HCT116 (cell line): ENCODE results near the gene SNX19. TPM values are rescaled to one million over a fixed set of nuclear protein-coding genes. Genes with fewer than 3 reads are reported as not detected.

Experiments used
- ATAC-seq: fragments of 200-7000 bp; cut with Tn5 transposase; 2 replicates; pipeline ENCODE4 v1.9.1; 2020; ENCODE audit warnings: mild to moderate bottlenecking, moderate library complexity
- BruUV-seq: library from RNA; stranded (reverse); fragments of 400-500 nt; replicated peaks from 2 replicates; lab custom pipeline; 2021; lab: Mats Ljungman, UMichigan
- CTCF ChIA-PET: fragments of 300-600 bp; sonication (Branson Sonifier 250); formaldehyde crosslinking; loops from one replicate; lab custom pipeline; 2021; ENCODE audit warnings: antibody characterized with exemption; lab: Charles Lee
- POLR2A ChIA-PET: fragments of 300-600, 350-600 bp; sonication (Branson Sonifier 250); formaldehyde crosslinking; loops from one replicate; lab custom pipeline; 2021; ENCODE audit warnings: antibody characterized with exemption; lab: Charles Lee
- RAD21 ChIA-PET, 2 experiments: fragments of 300-600 bp; sonication (Branson Sonifier 250); formaldehyde crosslinking; loops; one replicate each; lab custom pipeline; 2023; ENCODE audit warnings: low total read pairs in 2 of 2; ENCODE audit not compliant: uncharacterized antibody in 2 of 2, unreplicated experiment in 2 of 2, low non-redundant PET in 1 of 2; lab: Charles Lee
- DNase-seq: peaks from one replicate; pipeline ENCODE4 v3.0.0-alpha.2; 2010; ENCODE audit warnings: low read depth, low spot score
- H2AFZ ChIP-seq: fragments of 200-600 bp; shearing (Covaris generic), sonication (generic); 2 replicates; pipeline ENCODE4 v1.6.1; 2017; ENCODE audit warnings: low read depth, mixed run types, mixed read lengths, antibody characterized with exemption, low read length; ENCODE audit not compliant: poor library complexity, severe bottlenecking
- H3K27ac ChIP-seq: 2 replicates; pipeline ENCODE4 v1.5.1; 2012; ENCODE audit warnings: low read depth, low read length
- H3K27me3 ChIP-seq: fragments of 200-600 bp; sonication (generic); 2 replicates; pipeline ENCODE4 v1.6.1; 2016; ENCODE audit warnings: mixed run types, low read length, mixed read lengths; ENCODE audit not compliant: insufficient read depth
- H3K36me3 ChIP-seq, 2 experiments: fragments of 200-500 bp in 1 of 2; fragments of 200-600 bp in 1 of 2; sonication (Bioruptor generic) in 1 of 2; sonication (generic) in 1 of 2; 2 replicates each; pipeline versions ENCODE4 v1.5.1 to v1.6.1; 2014 to 2016; ENCODE audit warnings: low read length in 2 of 2, inconsistent platforms in 1 of 2, mixed read lengths in 1 of 2, mixed run types in 1 of 2; ENCODE audit not compliant: insufficient read depth in 2 of 2, control insufficient read depth in 1 of 2
- H3K4me1 ChIP-seq, 2 experiments: fragments of 200-600 bp in 1 of 2; sonication (generic) in 1 of 2; 2 replicates each; pipeline versions ENCODE4 v1.5.1 to v1.6.1; 2012 to 2017; ENCODE audit warnings: low read length in 2 of 2, inconsistent platforms in 1 of 2, mild to moderate bottlenecking in 1 of 2, mixed read lengths in 1 of 2, mixed run types in 1 of 2, moderate library complexity in 1 of 2; ENCODE audit not compliant: insufficient read depth in 2 of 2, control insufficient read depth in 1 of 2
- H3K4me2 ChIP-seq: fragments of 200-600 bp; sonication (generic); 2 replicates; pipeline ENCODE4 v1.6.1; 2017; ENCODE audit warnings: mixed run types, low read length, mixed read lengths
- H3K4me3 ChIP-seq, 2 experiments: fragments of 200-600 bp in 1 of 2; sonication (generic) in 1 of 2; replicated peaks in 1 of 2; 2 replicates each; pipeline ENCODE4 v1.5.1; 2011 to 2016; ENCODE audit warnings: low read length in 2 of 2, control low read depth in 1 of 2, low read depth in 1 of 2, mild to moderate bottlenecking in 1 of 2, mixed read lengths in 1 of 2, mixed run types in 1 of 2
- H3K79me2 ChIP-seq: fragments of 200-600 bp; sonication (generic); 2 replicates; pipeline ENCODE4 v1.6.1; 2017; ENCODE audit warnings: mild to moderate bottlenecking, mixed run types, low read length, moderate library complexity, mixed read lengths; ENCODE audit not compliant: insufficient read depth
- H3K9ac ChIP-seq: fragments of 200-600 bp; sonication (generic); 2 replicates; pipeline ENCODE4 v1.6.1; 2016; ENCODE audit warnings: low read length, mixed read lengths
- H3K9me2 ChIP-seq: fragments of 200-600 bp; sonication (generic), shearing (Covaris generic); 2 replicates; pipeline ENCODE4 v1.6.1; 2017; ENCODE audit warnings: mixed run types, mild to moderate bottlenecking, moderate library complexity; ENCODE audit not compliant: insufficient read depth
- H3K9me3 ChIP-seq, 2 experiments: fragments of 200-500 bp in 1 of 2; fragments of 200-600 bp in 1 of 2; sonication (Bioruptor generic) in 1 of 2; sonication (generic) in 1 of 2; 2 replicates each; pipeline ENCODE4 v1.6.1; 2014 to 2017; ENCODE audit warnings: low read length in 2 of 2, mixed read lengths in 2 of 2, inconsistent platforms in 1 of 2, low read depth in 1 of 2, mild to moderate bottlenecking in 1 of 2, mixed run types in 1 of 2, moderate library complexity in 1 of 2; ENCODE audit not compliant: control insufficient read depth in 1 of 2, insufficient read depth in 1 of 2
- H4K20me1 ChIP-seq: fragments of 200-600 bp; sonication (generic), shearing (Covaris generic); 2 replicates; pipeline ENCODE4 v1.6.1; 2017; ENCODE audit warnings: mixed run types, mild to moderate bottlenecking, moderate library complexity; ENCODE audit not compliant: insufficient read depth
- CBX3 ChIP-seq: IDR thresholded peaks from 2 replicates; pipeline ENCODE4 v1.6.1; 2012; ENCODE audit warnings: low read depth
- CEBPB ChIP-seq: IDR thresholded peaks from 2 replicates; pipeline ENCODE4 v1.6.1; 2012; ENCODE audit warnings: low read depth
- CTCF ChIP-seq, 3 experiments: fragments of 200-600 bp in 1 of 3; sonication (generic) in 1 of 3; IDR thresholded peaks in 2 of 3; conservative IDR thresholded peaks in 1 of 3; 2 replicates each; pipeline ENCODE4 v1.5.1; 2012 to 2017; ENCODE audit warnings: low read depth in 2 of 3, low read length in 2 of 3, antibody characterized with exemption in 1 of 3, borderline replicate concordance in 1 of 3, control low read depth in 1 of 3, mild to moderate bottlenecking in 1 of 3, mixed read lengths in 1 of 3, mixed run types in 1 of 3, moderate library complexity in 1 of 3; ENCODE audit not compliant: insufficient read depth in 1 of 3
- EGR1 ChIP-seq: IDR thresholded peaks from 2 replicates; pipeline ENCODE4 v1.6.1; 2012; ENCODE audit warnings: low read depth
- ELF1 ChIP-seq: IDR thresholded peaks from 2 replicates; pipeline ENCODE4 v1.6.1; 2012; ENCODE audit warnings: low read depth, borderline replicate concordance
- EZH2phosphoT487 ChIP-seq: fragments of 200-600 bp; IDR thresholded peaks from 2 replicates; pipeline ENCODE4 v1.6.1; 2018; ENCODE audit warnings: antibody characterized with exemption, borderline replicate concordance
- JUND ChIP-seq: IDR thresholded peaks from 2 replicates; pipeline ENCODE4 v1.6.1; 2012
- POLR2A ChIP-seq: IDR thresholded peaks from 2 replicates; pipeline ENCODE4 v1.7.0; 2011; ENCODE audit warnings: borderline replicate concordance; ENCODE audit not compliant: insufficient read depth, insufficient read length; ENCODE audit errors: extremely low read depth
- POLR2AphosphoS5 ChIP-seq: IDR thresholded peaks from 2 replicates; pipeline ENCODE4 v1.6.1; 2011; ENCODE audit warnings: mild to moderate bottlenecking, low read depth, low read length, moderate library complexity
- RAD21 ChIP-seq: IDR thresholded peaks from 2 replicates; pipeline ENCODE4 v1.6.1; 2012; ENCODE audit warnings: low read depth, mild to moderate bottlenecking
- ZBTB33 ChIP-seq: IDR thresholded peaks from 2 replicates; pipeline ENCODE4 v1.6.1; 2011; ENCODE audit warnings: mild to moderate bottlenecking, low read length, moderate library complexity; ENCODE audit not compliant: insufficient replicate concordance; ENCODE audit errors: extremely low read depth
- intact Hi-C: fragments of 100-400 bp; cut with micrococcal nuclease; formaldehyde crosslinking; loops from 2 replicates; pipeline ENCODE4 v1.10.0; 2022
- total RNA-seq: library from RNA; stranded (reverse); gene quantifications from one replicate; pipeline ENCODE4 v1.2.1, GENCODE V29; 2021; ENCODE audit not compliant: unreplicated experiment

Gene SNX19
- total RNA-seq, 1 experiment from 2014 or later, result 25.2 TPM

GRCh38 chr11:130831976-130832375, 84.3 kb downstream of the SNX19 start (continued):
- no peak for TF ChIP-seq ZBTB33
- no peak for TF ChIP-seq POLR2AphosphoS5
- no peak for TF ChIP-seq ELF1
- no peak for TF ChIP-seq CEBPB
- no peak for TF ChIP-seq JUND
- TF ChIP-seq RAD21, result no peak
- no peak for TF ChIP-seq CBX3
- TF ChIP-seq POLR2A, result no peak
- TF ChIP-seq, all 23 proteins: peak for 0

- H3K4me2 ChIP-seq, result no peak overlapping the region
- H4K20me1 ChIP-seq, result no peaks in the 10 kb centered on the region
- H2AFZ ChIP-seq, result no peak overlapping the region
- no TSS peak for BruUV-seq
- H3K9ac ChIP-seq, result no peak overlapping the region
- peaks cover 5% of the 10 kb centered on the region for H3K27me3 ChIP-seq
- H3K36me3 ChIP-seq, result no peaks in the 10 kb centered on the region
- TF ChIP-seq EGR1 (no peak), ELF1 (no peak), EZH2phosphoT487 (no peak), CBX3 (no peak), CTCF (IDR thresholded peaks at IDR 0.05 in 2 of 3, conservative IDR thresholded peaks at IDR 0.05 in 1 of 3; ENCODE audit: borderline replicate concordance in 1 of 3, insufficient read depth in 1 of 3, low read depth in 2 of 3, low read length in 2 of 3) (no peak), POLR2AphosphoS5 (no peak), POLR2A (no peak)
- H3K27ac ChIP-seq, result no peak overlapping the region
- H3K4me3 ChIP-seq, result no peak overlapping the region
- DNase-seq (no peak), ATAC-seq (no peak)
- no peaks in the 10 kb centered on the region for H3K4me1 ChIP-seq
- ChIA-PET POLR2A (no interaction called here), RAD21 (interaction anchor here in 1 of 2 experiments (1.3 kb wide), 1 partner anchor 401 kb away, joined by 3 read pairs; no protein-coding TSS in a partner anchor), CTCF (no interaction called here)
- H3K79me2 ChIP-seq, result no peaks in the 10 kb centered on the region
- no peaks in the 10 kb centered on the region for H3K9me2 ChIP-seq
- no peaks in the 10 kb centered on the region for H3K9me3 ChIP-seq
- intact Hi-C loops, result no loop called here
These were observed 84.8 kb downstream of the SNX19 start for GRCh38 chr11:130831506-130831905.
